Fibroblast of villous mesenchyme (primary cell): ENCODE data around the gene ADAMTS9. TPM values are rescaled to one million over a fixed set of nuclear protein-coding genes. Genes with fewer than 3 reads are reported as not detected.

Experiments used
- DNase-seq: peaks from one replicate; pipeline ENCODE4 v3.0.0-alpha.2; 2010; ENCODE audit warnings: low read depth
- H3K4me3 ChIP-seq: 2 replicates; pipeline ENCODE4 v1.5.1; 2011; ENCODE audit warnings: low read depth, mild to moderate bottlenecking, low read length
- total RNA-seq: library from RNA; depleted of rRNA; stranded (reverse); fragments of >200 nt; gene quantifications from 2 replicates; pipeline ENCODE4 v1.2.3, GENCODE V29; 2012
- TF ChIP-seq, protein P1 (sequence below): IDR thresholded peaks from 2 replicates; pipeline ENCODE4 v1.5.1; 2012; ENCODE audit warnings: low read depth, mild to moderate bottlenecking, low read length; ENCODE audit not compliant: insufficient read depth

The ADAMTS9 gene
- total RNA-seq, 1 donor = 1.7 TPM

DNA sequence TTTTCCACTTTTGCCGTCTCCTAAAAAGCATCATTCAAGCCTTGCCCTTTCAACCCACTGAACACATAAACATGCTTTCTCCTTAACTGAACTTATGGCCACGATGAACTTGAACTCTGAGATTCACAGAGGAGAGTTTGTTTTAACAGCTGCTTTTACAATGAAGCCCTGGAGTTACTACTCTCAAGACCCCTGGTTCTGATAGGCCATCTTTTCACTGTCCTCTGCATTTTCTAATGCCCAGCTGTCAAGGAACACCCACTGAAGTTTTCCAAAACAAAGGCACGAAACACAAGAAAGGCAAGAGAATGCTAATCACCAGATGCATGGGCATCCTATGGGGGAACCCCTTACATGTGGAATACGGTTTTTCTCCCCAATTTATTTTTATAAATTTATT lies 100.8 kb downstream of the ADAMTS9 start:
- DNase-seq = no peak
- H3K4me3 ChIP-seq = no peak overlapping the region
- TF ChIP-seq, protein P1, sequence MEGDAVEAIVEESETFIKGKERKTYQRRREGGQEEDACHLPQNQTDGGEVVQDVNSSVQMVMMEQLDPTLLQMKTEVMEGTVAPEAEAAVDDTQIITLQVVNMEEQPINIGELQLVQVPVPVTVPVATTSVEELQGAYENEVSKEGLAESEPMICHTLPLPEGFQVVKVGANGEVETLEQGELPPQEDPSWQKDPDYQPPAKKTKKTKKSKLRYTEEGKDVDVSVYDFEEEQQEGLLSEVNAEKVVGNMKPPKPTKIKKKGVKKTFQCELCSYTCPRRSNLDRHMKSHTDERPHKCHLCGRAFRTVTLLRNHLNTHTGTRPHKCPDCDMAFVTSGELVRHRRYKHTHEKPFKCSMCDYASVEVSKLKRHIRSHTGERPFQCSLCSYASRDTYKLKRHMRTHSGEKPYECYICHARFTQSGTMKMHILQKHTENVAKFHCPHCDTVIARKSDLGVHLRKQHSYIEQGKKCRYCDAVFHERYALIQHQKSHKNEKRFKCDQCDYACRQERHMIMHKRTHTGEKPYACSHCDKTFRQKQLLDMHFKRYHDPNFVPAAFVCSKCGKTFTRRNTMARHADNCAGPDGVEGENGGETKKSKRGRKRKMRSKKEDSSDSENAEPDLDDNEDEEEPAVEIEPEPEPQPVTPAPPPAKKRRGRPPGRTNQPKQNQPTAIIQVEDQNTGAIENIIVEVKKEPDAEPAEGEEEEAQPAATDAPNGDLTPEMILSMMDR = no peak

DNA sequence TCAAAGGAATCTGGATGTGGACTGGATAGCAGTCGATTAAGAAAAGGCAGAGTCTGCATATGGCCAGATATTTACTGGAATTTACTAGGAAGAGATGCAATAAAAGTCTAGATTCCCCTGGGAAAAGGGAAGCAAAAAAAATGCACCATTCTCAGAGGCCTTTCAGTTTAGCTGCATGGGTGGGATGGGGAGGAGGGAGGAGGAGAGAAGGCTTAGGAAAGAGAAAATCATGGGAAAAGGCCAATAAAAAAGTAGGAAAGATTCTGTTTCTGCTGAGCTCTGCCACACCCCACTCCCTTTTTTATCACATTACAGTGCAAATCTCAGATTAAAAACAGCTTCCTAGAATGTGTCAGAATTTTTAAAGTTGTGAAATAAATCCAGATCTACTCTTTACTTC lies 103.6 kb downstream of the ADAMTS9 start:
- TF ChIP-seq, protein P1 = no peak
- H3K4me3 ChIP-seq = no peak overlapping the region
- DNase-seq = peak; percentile 72

DNA sequence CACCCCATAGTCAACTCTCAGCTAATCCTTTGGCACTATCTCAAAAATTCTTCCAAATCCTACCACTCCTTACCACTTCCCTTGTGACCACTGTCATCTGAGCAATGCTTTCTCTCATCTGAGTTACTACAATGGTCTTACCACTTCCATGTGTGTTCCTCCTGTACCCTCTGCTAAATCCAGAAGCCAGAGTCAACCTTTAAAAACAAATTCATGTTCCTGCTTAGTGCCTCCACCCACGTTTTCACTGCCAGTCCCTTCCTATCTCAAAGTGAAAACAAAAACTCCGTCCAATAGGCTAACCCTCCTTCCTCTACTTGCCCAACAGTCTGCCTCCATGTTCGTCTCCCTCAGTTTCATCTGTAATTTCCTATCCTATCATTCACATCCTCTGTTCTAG lies 109.0 kb downstream of the ADAMTS9 start:
- TF ChIP-seq, protein P1 = no peak
- no peak overlapping the region for H3K4me3 ChIP-seq
- DNase-seq = no peak

DNA sequence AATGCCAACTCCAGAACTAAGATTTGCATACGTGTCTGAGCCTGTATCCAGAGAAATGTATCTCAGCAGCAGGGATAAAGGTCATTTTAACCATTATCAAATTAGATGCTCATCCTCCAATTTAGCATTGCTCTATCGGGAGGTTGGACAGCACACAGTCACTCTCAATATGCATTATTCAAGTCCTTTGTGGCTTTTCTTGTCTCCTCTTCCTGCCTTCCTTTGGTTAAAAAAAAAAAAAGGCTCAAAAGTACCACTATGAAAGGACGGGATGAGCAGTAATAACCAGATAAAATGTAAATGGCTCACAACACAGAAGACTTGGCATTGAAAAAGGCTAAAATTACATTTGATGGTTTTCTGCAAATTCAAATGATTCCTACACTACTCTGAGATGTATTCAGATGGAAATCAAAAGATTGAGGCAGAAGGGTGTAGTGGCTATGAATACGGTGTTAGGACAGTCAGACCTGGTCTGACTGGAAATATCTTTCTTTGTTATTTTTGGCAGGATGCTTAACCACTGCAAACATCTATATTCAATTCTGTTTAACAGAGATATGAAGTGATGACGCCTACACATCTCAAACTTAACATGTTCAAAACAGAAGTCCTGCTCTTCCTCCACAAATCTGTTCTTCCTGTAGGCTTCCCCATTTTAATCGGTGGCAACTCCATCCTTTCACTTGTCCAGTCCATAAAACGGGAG lies 109.6 kb downstream of the ADAMTS9 start:
- TF ChIP-seq, protein P1 = no peak
- DNase-seq = no peak
- H3K4me3 ChIP-seq = no peak overlapping the region

DNA sequence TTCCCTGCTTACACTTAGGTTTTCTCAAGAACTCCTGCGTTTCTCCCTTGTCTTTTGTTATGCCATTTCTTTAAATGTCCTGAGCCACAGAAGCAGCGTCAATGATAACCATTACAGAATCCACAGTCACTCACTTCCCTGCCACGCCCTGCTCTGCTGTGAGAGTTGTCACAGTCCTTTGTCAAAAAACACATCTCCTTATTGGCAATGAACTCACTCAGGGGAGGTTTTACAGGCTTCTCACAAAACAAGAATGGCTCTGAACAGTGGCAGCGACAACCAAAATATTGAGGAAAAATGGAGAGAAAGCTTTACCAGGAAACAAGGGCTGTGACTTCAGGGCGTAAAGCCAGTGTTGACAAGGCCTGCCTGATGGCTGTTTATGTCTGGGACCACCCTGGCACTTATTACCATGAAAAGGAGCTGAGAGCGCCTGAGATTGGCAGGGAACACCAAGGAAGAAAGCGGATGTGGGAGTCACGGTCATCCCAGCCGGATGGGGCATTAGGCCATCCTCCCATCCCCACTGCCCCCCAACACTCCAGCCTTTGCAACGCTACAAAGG lies 111.5 kb downstream of the ADAMTS9 start:
- TF ChIP-seq, protein P1 = no peak
- H3K4me3 ChIP-seq = no peak overlapping the region
- no peak for DNase-seq

DNA sequence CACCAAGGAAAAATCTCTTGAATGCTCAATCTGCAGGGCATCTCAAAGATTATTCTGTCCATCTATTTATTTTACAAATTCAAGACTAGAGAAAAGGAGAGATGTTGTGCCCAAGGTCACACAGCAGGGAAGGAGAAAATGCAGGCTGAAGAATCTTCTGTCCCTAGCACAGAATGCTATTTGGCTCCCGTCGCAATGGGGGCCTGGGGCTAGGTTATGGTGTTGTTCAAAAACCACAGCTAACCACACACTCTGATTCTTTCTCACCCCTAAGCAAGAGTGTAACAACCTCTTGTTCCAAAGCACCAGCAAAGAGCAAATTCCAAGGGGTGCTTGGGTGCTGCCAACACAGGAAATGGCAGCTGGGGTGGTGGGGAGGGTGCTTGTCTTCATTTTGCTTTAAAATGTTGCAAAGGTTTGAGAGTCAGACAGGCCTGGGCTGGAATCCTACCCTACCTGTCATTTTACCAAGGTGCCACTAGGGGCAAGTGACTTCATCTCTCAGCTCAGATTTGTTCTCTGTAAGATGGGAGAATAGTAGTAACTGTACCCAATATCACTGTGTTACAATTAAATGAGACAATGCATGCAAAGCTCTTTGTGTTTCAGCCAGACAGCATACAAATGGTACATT lies 112.5 kb downstream of the ADAMTS9 start:
- no peak overlapping the region for H3K4me3 ChIP-seq
- peak; percentile 19 for DNase-seq
- TF ChIP-seq, protein P1 = peak; percentile 63
